GM18519 (cell line): ENCODE results near the gene TNPO2.
"Not testable (repeated sequence)": the region's sequence is repeated elsewhere in the genome, so short reads cannot be mapped to it uniquely, and the experiment has no call there.

Experiments used
- ATAC-seq: cut with Tn5 transposase; IDR thresholded peaks from one replicate; pipeline ENCODE4 v1.9.1; 2021; ENCODE audit warnings: mild to moderate bottlenecking, moderate library complexity; ENCODE audit not compliant: unreplicated experiment, low FRiP score

TNPO2 gene

GRCh38 chr19:12737835-12738351 is 14.2 kb upstream of the TNPO2 start:
- no peak for ATAC-seq

DNA sequence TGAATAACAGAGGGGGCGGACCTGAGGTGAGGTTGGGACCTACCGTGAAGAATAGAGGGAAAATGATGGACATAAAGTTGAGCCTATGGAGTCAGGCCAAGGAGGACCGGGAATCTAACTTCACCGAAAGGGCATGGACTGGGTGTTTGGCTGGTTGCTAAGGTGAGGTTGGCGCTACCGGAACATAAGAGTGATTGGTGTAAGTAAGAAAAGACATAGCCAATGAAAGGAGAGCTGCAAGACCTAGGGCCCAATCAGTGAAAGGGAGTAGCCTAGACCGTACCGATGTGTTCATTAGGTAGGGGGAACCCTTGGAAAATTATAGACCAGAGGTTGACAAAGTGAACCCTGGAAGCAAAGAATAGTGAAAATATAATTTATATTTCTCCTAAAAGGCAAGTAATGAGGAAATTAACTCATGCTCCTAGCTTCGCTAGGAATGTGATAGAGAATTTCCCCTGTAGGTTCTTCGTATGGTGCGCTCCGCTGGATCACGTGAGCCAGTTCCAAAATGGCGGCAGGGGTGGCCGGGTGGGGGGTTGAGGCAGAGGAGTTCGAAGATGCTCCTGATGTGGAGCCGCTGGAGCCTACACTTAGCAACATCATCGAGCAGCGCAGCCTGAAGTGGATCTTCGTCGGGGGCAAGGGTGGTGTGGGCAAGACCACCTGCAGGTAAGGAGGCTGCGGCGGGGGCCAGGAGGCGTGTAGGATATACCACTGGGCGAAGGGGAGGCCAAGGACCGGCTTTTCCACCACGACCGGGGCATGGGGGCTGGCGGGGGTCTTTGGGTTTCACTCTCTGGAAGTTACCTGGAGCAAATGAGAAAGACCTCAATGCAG is 13.5 kb upstream of the TNPO2 start, which contains the start of gene GET3:
Gene GET3, plus strand, starts transcription at position 503 of the 840 bp plus-strand sequence. Its CDS starts 9 bp downstream, at position 512.
- peak; percentile 64 for ATAC-seq

DNA sequence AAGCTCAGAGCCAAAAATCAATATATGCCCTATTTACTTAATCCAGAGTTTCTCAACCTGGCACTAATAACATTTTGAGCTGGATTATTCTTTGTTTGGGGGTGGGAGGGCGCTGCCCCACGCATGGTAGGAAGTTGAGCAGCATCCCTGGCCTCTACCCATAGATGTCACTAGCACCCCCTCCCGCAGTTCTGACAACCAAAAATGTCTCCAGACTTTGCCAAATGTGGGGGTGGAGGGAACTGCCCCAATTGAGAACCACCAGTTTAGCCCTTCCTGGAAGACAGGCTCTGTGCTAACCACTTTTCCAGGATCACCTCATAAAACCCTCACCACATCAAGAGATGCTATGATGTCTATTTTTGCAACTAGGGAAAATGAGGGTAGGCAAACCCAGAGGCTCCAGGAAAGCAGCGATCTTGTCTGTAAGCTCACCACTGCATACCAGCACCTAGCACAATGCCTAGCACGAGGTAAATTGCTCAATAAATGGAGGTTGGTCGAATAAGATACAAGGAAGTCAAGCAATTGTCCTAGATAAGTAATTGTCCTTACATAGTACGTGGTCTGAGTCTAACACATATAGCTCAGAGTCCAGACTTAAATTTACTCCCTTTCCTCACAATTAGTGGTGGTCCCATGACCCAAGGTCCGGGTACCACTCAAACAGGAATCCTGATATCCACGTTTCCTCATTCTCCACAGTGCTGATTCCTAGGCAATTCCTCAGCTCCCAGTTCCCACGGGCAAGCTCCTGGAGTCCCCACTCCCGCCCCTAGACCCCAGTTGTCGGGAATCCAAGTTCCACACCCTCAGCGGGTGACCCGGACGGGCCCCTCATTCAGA is 9.9 kb upstream of the TNPO2 start:
- ATAC-seq: no peak

- ATAC-seq: no peak
Measured at GRCh38 chr19:12731337-12731736, 7.6 kb upstream of the TNPO2 start.

DNA sequence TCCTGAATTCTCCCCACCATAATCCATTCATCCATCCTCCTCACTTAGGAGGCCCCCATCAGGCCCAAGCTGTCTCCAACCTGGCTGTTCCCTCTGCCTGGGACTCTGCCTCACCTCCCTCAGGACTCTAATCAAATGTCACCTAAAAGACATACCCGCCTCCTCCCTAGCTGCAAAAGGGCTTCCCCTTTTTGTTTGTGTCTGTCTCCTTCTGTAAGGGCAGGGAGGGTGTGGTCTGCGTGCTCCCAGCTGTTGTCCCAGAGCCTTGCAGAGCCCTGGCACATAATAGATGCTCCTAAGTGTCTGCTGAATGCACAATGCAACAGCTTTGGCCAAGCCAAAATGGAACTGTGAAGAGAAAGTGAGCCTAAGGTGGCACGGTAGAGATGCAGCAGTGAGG is 6.3 kb upstream of the TNPO2 start:
- ATAC-seq: no peak

- ATAC-seq: no peak
Measured at GRCh38 chr19:12727745-12728433, 4.2 kb upstream of the TNPO2 start.

DNA sequence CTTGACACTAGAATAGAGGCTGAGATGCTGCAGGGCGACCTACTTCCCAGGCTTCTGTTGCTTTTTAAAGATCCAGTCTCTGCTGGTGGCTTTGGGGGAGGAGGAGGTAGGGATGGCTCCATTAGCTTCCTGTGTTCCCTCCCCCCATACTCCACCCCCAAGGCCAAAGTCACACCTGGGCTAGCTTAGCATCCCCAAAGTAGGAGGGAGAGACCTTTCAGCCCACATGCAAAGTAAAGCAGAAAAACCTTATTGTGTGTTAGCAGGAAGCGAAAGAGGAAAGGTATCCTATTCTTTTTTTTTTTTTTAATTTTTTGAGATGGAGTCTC is 3.2 kb upstream of the TNPO2 start:
- ATAC-seq: no peak

GRCh38 chr19:12725612-12726011 is 1.9 kb upstream of the TNPO2 start:
- not testable (repeated sequence) for ATAC-seq

DNA sequence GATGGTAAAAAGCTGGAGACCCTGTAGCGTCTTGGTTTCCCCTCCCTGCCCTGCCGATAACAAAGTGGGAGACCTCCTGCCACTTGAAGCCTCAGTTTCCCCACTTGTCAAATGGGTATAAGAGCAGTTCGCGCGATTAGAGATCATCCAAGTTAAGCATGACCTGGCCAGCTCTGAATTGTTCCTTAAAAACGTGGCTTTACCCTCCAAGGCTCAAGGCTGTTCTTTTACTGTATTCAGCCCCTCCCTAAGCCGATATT is 421 bp downstream of the TNPO2 start:
- no peak for ATAC-seq

GRCh38 chr19:12722566-12723380 is 959 bp downstream of the TNPO2 start:
- no peak for ATAC-seq

GRCh38 chr19:12721656-12722565 is 1.8 kb downstream of the TNPO2 start:
- no peak for ATAC-seq

DNA sequence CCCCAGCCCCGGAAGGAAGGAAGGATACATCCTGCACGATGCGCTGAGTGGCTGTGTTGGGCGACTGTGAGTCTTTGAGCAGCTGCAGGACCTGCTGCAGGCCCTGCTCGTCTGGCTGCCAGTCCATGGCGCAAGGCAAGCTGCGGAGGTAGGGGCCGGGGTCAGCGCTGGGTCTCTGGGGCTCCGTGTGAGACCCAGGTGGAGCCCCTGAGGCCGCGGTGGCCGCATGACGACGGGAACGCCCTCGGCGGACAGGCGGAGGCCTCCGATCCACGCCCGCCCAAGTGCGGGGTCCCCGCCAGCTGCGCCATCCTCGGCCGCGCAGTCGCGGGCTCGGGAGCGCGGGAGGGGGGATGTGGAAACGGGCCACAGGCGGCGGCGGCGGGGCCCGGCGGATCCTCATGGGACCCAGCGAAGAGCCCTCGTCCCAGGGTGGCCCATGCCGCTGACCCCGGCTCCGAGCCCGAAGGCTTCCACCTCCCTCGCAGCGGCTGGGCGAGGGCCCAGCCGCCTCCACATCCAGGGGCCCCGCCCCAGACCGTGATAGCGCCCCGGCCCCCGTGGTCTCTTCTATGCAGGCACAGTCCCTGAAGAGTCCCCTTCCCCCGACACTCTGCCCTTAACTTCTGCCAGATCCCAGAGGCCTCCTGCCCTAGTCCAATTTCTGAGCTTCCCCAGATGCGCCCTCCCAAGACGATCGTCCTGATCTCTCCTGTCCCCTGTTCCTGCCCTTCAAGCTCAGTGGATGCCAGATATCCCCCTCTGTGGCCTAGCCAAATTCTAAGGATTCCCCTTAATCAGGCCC is 2.7 kb downstream of the TNPO2 start:
- ATAC-seq: no peak

DNA sequence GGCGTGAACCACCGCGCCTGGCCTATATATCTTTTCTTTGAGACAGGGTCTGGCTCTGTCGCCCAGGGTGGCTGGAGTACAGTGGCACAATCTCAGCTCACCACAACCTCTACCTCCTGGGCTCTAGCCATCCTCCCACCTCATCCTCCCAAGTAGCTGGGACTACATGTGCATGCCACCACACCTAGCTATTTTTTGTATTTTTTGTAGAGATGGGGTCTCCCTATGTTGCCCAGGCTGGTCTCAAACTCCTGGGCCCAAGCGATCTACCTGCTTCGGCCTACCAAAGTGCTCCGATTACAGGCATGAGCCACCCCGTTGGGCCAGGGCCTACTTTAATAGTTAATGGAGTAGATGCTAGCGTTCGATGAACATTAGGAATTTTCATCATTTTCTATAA is 3.4 kb downstream of the TNPO2 start:
- ATAC-seq: no peak

DNA sequence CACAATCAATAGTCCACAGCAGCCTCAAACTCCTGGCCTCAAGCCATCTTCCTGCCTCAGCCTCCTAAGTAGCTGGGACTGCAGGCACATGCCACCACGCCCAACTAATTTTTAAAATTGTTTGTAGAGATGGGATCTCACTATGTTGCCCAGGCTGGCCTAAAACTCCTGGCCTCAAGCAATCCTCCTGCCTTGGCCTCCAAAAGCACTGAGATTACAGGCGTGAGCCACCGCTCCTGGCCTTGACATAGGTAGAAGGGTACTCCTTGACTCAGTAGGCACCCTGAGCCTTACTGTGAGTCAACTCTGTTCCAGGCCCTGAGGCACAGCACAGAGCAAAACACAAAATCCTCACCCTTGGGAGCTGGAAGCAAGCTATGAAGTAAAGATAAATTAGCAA is 7.8 kb downstream of the TNPO2 start:
- no peak for ATAC-seq

- no peak for ATAC-seq
Measured at GRCh38 chr19:12715102-12715501, 8.6 kb downstream of the TNPO2 start.

DNA sequence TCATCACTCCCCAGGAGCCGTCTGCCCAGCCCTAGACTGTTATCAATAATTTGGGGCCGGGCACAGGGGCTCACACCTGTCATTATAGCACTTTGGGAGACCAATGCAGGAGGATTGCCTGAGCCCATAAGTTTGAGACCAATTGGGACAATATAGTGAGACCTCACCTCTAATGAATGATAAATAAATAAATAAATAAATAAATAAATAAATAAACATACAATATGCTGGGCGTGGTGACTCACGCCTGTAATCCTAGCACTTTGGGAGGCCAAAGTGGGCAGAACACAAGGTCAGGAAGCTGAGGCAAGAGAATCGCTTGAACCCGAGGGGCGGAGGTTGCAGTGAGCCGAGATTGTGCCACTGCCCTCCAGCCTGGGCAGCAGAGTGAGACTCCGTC is 10.4 kb downstream of the TNPO2 start:
- ATAC-seq: not testable (repeated sequence)

DNA sequence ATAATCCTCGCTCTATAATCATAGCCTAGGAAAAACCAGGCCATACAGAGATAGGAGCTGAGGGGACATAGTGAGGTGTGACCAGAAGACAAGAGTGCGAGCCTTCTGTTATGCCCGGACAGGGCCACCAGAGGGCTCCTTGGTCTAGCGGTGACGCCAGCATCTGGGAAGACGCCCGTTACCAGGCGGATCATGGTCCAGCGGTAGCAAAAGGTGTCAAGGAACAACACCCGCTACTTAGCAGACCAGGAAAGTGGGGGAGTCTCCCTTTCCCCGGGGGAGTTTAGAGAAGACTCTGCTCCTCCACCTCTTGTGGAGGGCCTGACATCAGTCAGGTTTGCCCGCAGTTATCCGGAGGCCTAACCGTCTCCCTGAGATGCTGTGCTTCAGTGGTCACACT is 11.7 kb downstream of the TNPO2 start:
- ATAC-seq: not testable (repeated sequence)

GRCh38 chr19:12711187-12711586 is 12.5 kb downstream of the TNPO2 start:
- no peak for ATAC-seq
